Sigmoid colon (tissue), 7 donors: ENCODE data around the gene LAMA3. TPM values are rescaled to one million over a fixed set of nuclear protein-coding genes. Genes with fewer than 3 reads are reported as not detected.

ENCODE experiments used
- DNase-seq: peaks from one replicate; pipeline ENCODE4 v3.0.0-alpha.2; 2019
- H3K27ac ChIP-seq, 4 donors: fragments of 200-600 bp; sonication (generic); one replicate each; pipeline ENCODE4 v1.5.1; 2016 to 2019; ENCODE audit warnings: mild to moderate bottlenecking in 1 of 4
- H3K27me3 ChIP-seq, 3 donors: fragments of 200-600 bp; sonication (generic); one replicate each; pipeline ENCODE4 v1.5.1; 2019; ENCODE audit warnings: mild to moderate bottlenecking in 1 of 3
- H3K36me3 ChIP-seq, 4 donors: fragments of 200-600 bp; sonication (generic); one replicate each; pipeline ENCODE4 v1.5.1; 2016 to 2019
- H3K4me1 ChIP-seq, 4 donors: fragments of 200-600 bp; sonication (generic); one replicate each; pipeline ENCODE4 v1.5.1; 2017 to 2019
- H3K4me3 ChIP-seq, 4 donors: fragments of 200-600 bp; sonication (generic); one replicate each; pipeline ENCODE4 v1.5.1; 2017 to 2019; ENCODE audit warnings: mild to moderate bottlenecking in 2 of 4, moderate library complexity in 1 of 4
- H3K9me3 ChIP-seq, 4 donors: fragments of 200-600 bp in 3 of 4; sonication (generic) in 3 of 4; one replicate each; pipeline versions ENCODE4 v1.5.1 to v1.6.1; 2013 to 2019
- EP300 ChIP-seq, 4 donors: sonication (generic); formaldehyde crosslinking; IDR thresholded peaks; one replicate each; pipeline ENCODE4 v1.6.1; 2017; ENCODE audit warnings: antibody characterized with exemption in 4 of 4
- POLR2A ChIP-seq, 2 donors: fragments of 450-650 bp; IDR thresholded peaks; one replicate each; pipeline ENCODE4 v1.6.1; 2016; ENCODE audit warnings: antibody characterized with exemption in 2 of 2, mild to moderate bottlenecking in 2 of 2, moderate library complexity in 2 of 2
- POLR2AphosphoS5 ChIP-seq, 4 donors: sonication (generic); formaldehyde crosslinking; IDR thresholded peaks; one replicate each; pipeline ENCODE4 v1.6.1; 2017; ENCODE audit warnings: antibody characterized with exemption in 4 of 4
- WGBS, 2 donors: extraction: QIAGEN DNeasy Blood & Tissue Kit; methylation state at CpG; one replicate each; pipeline ENCODE4 v1.1.7; 2013; 5-methylcytosine and 5-hydroxymethylcytosine counted together
- intact Hi-C: fragments of 100-400 bp; cut with DNase I; formaldehyde crosslinking; loops from one replicate; pipeline ENCODE4 v1.15.1; 2023
- polyA plus RNA-seq, 3 donors: library from polyadenylated mRNA; stranded (reverse); fragments of 200-250 nt; gene quantifications; one replicate each; pipeline ENCODE4 v1.2.3, GENCODE V29; 2013
- total RNA-seq, 4 donors: library from RNA; depleted of rRNA; stranded (reverse); fragments of >200 nt; gene quantifications; one replicate each; pipeline ENCODE4 v1.1.0, GENCODE V29; 2016
- TF ChIP-seq, protein P1 (sequence below), 4 experiments: fragments of 450-650 bp in 3 of 4; fragments of 200-600 bp in 1 of 4; IDR thresholded peaks; one replicate each; pipeline ENCODE4 v1.5.1; 2016 to 2019; ENCODE audit warnings: antibody characterized with exemption in 4 of 4, mild to moderate bottlenecking in 3 of 4, moderate library complexity in 2 of 4
- donor health status: healthy with polysubstance abuse.
- donor health status: Bipolar disorder and iron deficiency.
- donor health status: healthy.

The LAMA3 gene
- total and polyA plus RNA-seq, 7 donors: 6.0 to 19.9 (median 14.1) TPM

DNA sequence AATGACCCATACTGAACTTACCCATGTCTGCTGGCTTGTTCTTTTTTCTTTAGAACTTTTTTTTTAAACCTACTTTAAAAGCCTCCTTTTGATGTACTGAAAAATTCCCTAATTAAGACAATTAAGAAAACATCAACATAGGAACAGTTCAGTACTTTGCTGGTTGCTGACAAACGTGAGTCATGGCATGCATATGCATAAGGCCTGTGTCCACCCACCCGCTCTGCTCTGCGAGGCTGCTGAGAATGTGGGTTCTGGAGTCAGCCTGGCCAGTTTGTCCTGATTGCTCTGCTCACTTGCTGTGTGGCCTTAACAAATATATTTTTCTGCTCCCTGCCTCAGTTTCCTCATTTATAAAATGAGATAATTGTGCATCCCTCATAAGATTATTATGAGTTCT is 27.3 kb downstream of the LAMA3 start:
- Histone ChIP-seq H3K36me3 (no peaks in the 10 kb centered on the region), H3K4me1 (no peaks in the 10 kb centered on the region), H3K9me3 (no peaks in the 10 kb centered on the region), H3K4me3 (no peak overlapping the region), H3K27me3 (no peaks in the 10 kb centered on the region), H3K27ac (no peak overlapping the region)
- intact Hi-C loops: no loop called here
- no peak for DNase-seq
- 83 to 85% methylated on average over 3 of the region's 3 CpGs for WGBS, 2 donors
- TF ChIP-seq, protein P1, sequence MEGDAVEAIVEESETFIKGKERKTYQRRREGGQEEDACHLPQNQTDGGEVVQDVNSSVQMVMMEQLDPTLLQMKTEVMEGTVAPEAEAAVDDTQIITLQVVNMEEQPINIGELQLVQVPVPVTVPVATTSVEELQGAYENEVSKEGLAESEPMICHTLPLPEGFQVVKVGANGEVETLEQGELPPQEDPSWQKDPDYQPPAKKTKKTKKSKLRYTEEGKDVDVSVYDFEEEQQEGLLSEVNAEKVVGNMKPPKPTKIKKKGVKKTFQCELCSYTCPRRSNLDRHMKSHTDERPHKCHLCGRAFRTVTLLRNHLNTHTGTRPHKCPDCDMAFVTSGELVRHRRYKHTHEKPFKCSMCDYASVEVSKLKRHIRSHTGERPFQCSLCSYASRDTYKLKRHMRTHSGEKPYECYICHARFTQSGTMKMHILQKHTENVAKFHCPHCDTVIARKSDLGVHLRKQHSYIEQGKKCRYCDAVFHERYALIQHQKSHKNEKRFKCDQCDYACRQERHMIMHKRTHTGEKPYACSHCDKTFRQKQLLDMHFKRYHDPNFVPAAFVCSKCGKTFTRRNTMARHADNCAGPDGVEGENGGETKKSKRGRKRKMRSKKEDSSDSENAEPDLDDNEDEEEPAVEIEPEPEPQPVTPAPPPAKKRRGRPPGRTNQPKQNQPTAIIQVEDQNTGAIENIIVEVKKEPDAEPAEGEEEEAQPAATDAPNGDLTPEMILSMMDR (IDR thresholded peaks at IDR 0.05): no peak
- no peak for TF ChIP-seq POLR2AphosphoS5 (IDR thresholded peaks at IDR 0.05)
- TF ChIP-seq EP300 (IDR thresholded peaks at IDR 0.05): no peak
- no peak for TF ChIP-seq POLR2A (IDR thresholded peaks at IDR 0.05)

DNA sequence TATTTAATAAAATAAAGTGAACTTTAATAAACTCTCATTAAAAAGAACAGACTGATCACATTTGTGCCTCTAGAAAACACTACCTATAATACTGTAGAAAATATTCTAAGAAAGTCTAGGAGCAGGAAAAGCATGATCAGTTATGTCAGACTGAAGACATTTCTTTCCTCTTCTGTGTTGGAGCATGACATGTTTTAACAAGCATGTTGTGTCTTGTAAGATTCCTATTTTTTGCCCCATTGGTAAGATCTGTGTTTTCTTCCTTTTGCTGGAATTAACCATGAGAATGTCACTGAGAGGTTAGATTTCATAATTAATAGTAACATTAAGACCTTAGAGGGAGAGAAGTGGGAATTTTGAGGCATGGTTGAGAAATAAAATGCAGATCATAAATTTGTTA is 27.7 kb downstream of the LAMA3 start:
- DNase-seq: no peak
- intact Hi-C loops: no loop called here
- no peak overlapping the region for H3K27ac ChIP-seq

DNA sequence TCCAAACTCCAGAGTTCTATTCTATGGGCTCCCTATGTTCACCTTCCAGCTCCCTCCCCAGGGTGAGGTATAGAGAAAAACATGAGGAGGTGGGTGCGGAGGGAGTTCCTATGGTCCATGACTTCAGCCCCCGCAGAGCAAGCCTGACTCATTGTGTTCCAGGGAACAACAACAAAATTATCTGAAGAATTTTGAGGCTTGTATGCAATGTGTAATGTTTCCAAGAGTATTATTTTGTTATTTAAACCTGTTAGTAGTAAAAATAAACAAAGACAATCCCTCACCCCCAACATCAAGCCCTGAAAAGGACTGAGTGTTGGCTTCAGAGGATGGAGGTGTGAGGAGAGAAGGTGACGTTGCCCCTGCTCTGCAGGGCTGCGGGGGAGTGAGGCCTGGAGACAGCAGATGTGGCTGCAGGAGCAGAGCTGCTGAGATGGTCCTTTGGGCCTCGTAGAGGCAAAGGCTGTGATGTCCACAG is 29.0 kb downstream of the LAMA3 start:
- Histone ChIP-seq H3K4me3 (no peak overlapping the region), H3K36me3 (no peaks in the 10 kb centered on the region), H3K27ac (no peak overlapping the region), H3K4me1 (peaks cover 0 to 17% (median 14%) of the 10 kb centered on the region in 4 donors), H3K27me3 (no peaks in the 10 kb centered on the region), H3K9me3 (no peaks in the 10 kb centered on the region)
- no peak for DNase-seq
- WGBS, 2 donors: 85 to 95% methylated on average over 5 of the region's 5 CpGs
- intact Hi-C loops: no loop called here
- TF ChIP-seq POLR2AphosphoS5 (IDR thresholded peaks at IDR 0.05) (no peak), EP300 (IDR thresholded peaks at IDR 0.05) (no peak), POLR2A (IDR thresholded peaks at IDR 0.05) (no peak)
- TF ChIP-seq, protein P1 (IDR thresholded peaks at IDR 0.05): no peak

More for the DNA sequence above, 27.7 kb downstream of the LAMA3 start:
- peaks cover 0 to 4% (median under 1%) of the 10 kb centered on the region in 4 donors for H3K4me1 ChIP-seq
- H3K36me3 ChIP-seq: no peaks in the 10 kb centered on the region
- H3K9me3 ChIP-seq: no peaks in the 10 kb centered on the region
- H3K4me3 ChIP-seq: no peak overlapping the region
- TF ChIP-seq POLR2AphosphoS5 (IDR thresholded peaks at IDR 0.05): no peak
- no peak for TF ChIP-seq EP300 (IDR thresholded peaks at IDR 0.05)
- H3K27me3 ChIP-seq: no peaks in the 10 kb centered on the region

DNA sequence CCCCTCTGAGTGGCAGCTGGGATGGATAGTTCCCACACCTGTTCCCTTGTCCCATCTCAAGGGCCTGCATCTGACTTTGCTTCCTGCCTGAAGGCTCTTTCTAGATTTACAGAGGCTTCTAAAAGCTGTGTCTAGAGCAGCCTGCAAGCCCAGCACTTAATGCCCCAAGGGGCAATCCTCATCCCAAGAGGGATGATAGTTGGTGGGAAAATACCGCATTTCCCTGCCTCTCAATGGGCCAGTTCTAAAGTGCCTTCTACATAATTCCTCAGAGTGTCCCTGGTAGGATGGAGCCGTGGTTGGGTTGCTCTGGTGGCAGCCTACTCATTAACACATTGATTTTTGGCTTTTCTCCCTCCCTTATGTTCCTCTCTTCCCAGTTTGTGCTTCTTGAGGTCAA is 29.5 kb downstream of the LAMA3 start:
- no peak overlapping the region for H3K27ac ChIP-seq
- DNase-seq: no peak
- H3K9me3 ChIP-seq: no peaks in the 10 kb centered on the region
- H3K4me1 ChIP-seq: peaks cover 0 to 19% (median 15%) of the 10 kb centered on the region in 4 donors
- 98% methylated on average over 2 of the region's 2 CpGs for WGBS, 2 donors
- no peak overlapping the region for H3K4me3 ChIP-seq
- H3K36me3 ChIP-seq: no peaks in the 10 kb centered on the region
- TF ChIP-seq EP300 (IDR thresholded peaks at IDR 0.05): no peak
- no peak for TF ChIP-seq POLR2AphosphoS5 (IDR thresholded peaks at IDR 0.05)
- TF ChIP-seq POLR2A (IDR thresholded peaks at IDR 0.05): no peak
- TF ChIP-seq, protein P1 (IDR thresholded peaks at IDR 0.05): no peak
- no peaks in the 10 kb centered on the region for H3K27me3 ChIP-seq
- intact Hi-C loops: no loop called here

DNA sequence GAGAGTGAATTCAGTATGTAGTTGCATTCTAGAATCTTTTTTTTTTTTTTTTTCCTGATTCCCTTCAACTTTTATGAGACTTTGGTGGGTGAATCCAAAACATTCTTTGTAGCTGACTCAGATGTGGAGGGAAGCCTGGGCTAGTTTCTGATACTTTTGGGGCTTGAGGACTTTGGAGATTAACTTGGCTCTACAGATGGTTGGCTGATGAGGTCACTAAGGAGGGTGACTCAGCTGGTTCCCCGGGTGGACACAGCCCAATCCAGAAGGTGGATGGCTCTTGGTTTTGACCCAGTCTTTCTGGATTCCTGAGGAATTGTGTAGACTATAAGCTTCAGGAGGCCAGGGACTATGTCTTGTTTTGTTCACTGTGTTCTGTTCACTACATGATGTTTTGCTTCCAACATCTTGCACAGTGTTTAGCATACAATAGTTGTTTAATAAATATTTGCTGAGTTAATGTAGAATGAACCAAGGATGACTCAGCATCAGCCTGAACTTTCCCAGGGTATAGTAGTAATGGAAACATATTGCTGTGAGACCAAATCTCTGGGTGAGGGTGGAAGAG is 30.5 kb downstream of the LAMA3 start:
- Histone ChIP-seq H3K27ac (peak overlapping the region in 1 of 4 donors; percentile 0), H3K4me3 (no peak overlapping the region), H3K36me3 (no peaks in the 10 kb centered on the region), H3K4me1 (peaks cover 0 to 19% (median 15%) of the 10 kb centered on the region in 4 donors), H3K9me3 (no peaks in the 10 kb centered on the region), H3K27me3 (no peaks in the 10 kb centered on the region)
- DNase-seq: no peak
- 48 to 51% methylated on average over 1 of the region's 1 CpG for WGBS, 2 donors
- intact Hi-C loops: no loop called here
- no peak for TF ChIP-seq EP300 (IDR thresholded peaks at IDR 0.05)
- TF ChIP-seq, protein P1 (IDR thresholded peaks at IDR 0.05): no peak
- no peak for TF ChIP-seq POLR2A (IDR thresholded peaks at IDR 0.05)
- no peak for TF ChIP-seq POLR2AphosphoS5 (IDR thresholded peaks at IDR 0.05)
